GM21825 (cell line): ENCODE data around the gene SIPA1L3.

Source experiments
- ATAC-seq: cut with Tn5 transposase; IDR thresholded peaks from one replicate; pipeline ENCODE4 v1.9.1; 2021; ENCODE audit warnings: mild to moderate bottlenecking, moderate library complexity; ENCODE audit not compliant: unreplicated experiment

The SIPA1L3 gene

GRCh38 chr19:38035515-38036495 lies 128.8 kb downstream of the SIPA1L3 start:
- ATAC-seq: no peak

- no peak for ATAC-seq
Measured at GRCh38 chr19:38036707-38037611, 130.0 kb downstream of the SIPA1L3 start.

GRCh38 chr19:38039966-38040365 lies 133.0 kb downstream of the SIPA1L3 start:
- no peak for ATAC-seq

- ATAC-seq: no peak
Measured at GRCh38 chr19:38042132-38042531, 135.1 kb downstream of the SIPA1L3 start.

GRCh38 chr19:38043649-38044144 lies 136.7 kb downstream of the SIPA1L3 start:
- no peak for ATAC-seq

GRCh38 chr19:38044267-38045111 lies 137.5 kb downstream of the SIPA1L3 start:
- ATAC-seq: no peak

GRCh38 chr19:38045554-38046253 lies 138.7 kb downstream of the SIPA1L3 start:
- no peak for ATAC-seq

GRCh38 chr19:38046254-38047048 lies 139.4 kb downstream of the SIPA1L3 start:
- peak; percentile 23 for ATAC-seq

- no peak for ATAC-seq
Measured at GRCh38 chr19:38047049-38047438, 140.0 kb downstream of the SIPA1L3 start.

- ATAC-seq: no peak
Measured at GRCh38 chr19:38047641-38048040, 140.6 kb downstream of the SIPA1L3 start.

GRCh38 chr19:38049105-38049649 lies 142.2 kb downstream of the SIPA1L3 start:
- peak; percentile 38 for ATAC-seq

GRCh38 chr19:38055010-38055409 lies 148.0 kb downstream of the SIPA1L3 start:
- ATAC-seq: no peak

GRCh38 chr19:38055655-38056521 lies 148.9 kb downstream of the SIPA1L3 start:
- no peak for ATAC-seq

GRCh38 chr19:38056646-38057045 lies 149.6 kb downstream of the SIPA1L3 start:
- no peak for ATAC-seq

- no peak for ATAC-seq
Measured at GRCh38 chr19:38057959-38058690, 151.1 kb downstream of the SIPA1L3 start.

- no peak for ATAC-seq
Measured at GRCh38 chr19:38059897-38060296, 152.9 kb downstream of the SIPA1L3 start.

GRCh38 chr19:38060331-38060730 lies 153.3 kb downstream of the SIPA1L3 start:
- ATAC-seq: no peak
